ENCODE measurements around the gene LINGO3.

LINGO3 gene

DNA sequence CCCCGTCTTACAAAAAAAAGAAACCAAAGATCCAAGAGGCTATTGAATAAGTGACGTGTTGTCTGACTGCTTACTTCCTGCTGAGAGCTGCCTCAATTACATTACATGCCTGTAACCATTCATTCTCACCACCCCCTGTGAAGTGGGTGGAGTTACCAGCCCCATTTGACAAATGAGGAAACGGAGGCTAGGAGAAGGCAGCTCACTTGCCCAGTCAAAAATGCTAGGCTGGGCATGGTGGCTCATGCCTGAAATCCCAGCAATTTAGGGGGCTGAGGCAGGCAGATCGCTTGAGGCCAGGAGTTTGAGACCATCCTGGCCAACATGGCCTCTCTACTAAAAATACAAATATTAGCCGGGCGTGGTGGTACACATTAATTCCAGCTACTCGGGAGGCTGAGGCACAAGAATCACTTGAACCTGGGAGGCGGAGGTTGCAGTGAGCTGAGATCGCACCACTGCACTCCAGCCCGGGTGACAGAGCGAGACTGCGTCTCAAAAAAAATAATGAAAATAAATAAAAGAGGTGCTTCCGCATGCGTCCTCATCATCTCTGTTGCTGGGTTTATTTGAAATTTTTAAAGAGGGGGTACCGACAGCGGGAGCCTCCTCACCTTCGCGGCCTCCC is 19.9 kb upstream of the LINGO3 start:
- DNase-seq (ENCODE audit: low read depth): peak; percentile 25

DNA sequence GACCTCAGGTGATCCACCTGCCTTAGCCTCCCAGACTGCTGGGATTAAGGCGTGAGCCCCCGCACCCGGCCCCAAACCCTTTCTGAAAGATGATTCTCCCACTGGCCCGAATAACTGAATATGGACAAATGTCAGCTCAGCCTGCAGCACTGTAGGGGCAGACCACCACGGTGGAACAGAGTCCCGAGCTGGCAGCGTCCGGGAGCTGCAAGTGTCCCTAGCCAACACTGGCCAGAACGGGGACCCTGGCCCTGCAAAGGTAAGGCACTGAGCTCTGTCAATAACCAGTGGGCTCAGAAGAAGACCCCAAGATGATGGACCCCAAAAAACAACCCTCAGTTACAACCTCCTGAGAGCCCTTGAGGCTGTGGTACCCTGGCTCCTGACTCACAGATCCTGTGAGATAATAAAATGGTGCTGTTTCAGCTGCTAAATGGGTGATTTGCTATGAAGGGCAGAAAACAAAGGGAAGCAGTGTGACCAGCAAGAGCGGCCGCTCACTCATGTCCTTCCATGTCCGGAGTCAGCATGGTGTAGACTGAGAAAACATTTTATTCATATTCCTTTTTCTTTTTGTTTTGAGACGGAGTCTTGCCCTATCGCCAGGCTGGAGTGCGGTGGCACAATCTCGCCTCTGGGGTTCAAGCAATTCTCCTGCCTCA is 18.9 kb upstream of the LINGO3 start:
- no peak for DNase-seq (ENCODE audit: low read depth)

GRCh38 chr19:2325281-2326046 is 17.5 kb upstream of the LINGO3 start:
- no peak for DNase-seq (ENCODE audit: low read depth)

DNA sequence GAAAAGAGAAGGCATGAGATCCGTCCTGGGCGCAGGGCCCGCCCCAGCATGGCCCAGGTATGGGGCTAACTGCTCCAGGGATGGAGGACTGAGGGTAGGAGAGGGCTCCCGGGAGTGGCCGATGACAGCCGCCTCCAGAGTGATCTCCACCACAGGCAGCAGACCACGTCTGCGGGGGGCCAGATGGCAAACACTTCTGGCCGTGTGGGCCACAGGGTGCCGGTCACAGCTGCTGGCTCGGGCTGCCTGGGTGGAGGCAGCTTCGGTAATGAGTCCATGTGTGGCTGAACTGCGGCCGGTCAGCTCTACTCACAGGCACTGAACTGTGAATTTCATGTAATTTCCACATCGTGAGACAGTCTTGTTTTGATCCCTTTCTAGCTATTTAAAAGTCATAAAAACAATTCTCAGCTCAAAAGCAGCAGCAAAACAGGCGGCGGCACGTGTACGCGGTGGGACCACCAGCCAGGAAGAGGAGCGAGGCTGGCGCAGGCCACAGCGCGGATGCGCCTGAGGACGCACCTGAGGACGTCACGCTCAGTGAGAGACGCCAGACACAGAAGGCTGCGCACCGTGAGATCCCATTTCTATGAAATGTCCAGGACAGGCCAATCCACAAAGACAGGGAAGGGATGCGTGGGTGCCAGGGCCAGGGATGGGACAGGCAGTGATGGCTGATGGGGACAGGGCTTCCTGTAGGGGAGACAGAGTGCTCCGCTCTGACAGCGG is 16.4 kb upstream of the LINGO3 start:
- no peak for DNase-seq (ENCODE audit: low read depth)

DNA sequence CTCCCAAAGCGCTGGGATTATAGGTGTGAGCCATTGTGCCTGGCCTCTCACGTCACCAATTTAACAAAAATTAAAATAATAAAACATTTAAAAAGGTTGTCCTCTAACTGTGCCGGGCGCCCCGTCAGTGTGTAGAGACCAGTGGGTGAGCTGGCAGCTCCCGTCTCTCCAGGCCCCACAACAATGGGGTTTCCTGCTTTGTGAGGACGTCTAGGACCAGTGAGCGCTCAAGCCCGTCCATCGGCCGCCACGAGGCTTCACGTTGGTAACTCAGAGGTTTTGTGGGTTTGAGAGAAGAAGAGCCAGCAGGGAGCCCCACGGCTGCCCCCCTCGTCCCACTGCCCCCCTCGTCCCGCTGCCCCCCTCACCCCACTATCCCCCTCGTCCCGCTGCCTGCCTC is 15.8 kb upstream of the LINGO3 start:
- no peak for DNase-seq (ENCODE audit: low read depth)

GRCh38 chr19:2321565-2322283 is 13.8 kb upstream of the LINGO3 start:
- DNase-seq (ENCODE audit: low read depth): no peak

DNA sequence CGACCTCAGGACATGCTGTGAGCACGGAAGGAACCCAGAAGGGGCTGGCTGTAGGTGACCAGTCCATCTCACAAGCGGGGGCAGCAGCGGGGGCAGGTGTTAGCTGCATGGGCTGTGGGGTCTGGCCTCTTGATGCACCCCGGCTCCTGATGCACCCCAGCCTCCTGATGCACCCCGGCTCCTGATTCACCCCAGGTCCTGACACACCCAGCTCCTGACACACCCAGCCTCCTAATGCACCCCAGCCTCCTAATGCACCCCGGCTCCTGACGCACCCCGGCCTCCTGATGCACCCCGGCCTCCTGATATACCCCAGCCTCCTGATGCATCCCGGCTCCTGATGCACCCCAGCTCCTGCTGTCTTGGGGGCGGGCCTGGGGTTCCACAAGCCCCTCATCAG is 13.0 kb upstream of the LINGO3 start:
- no peak for DNase-seq (ENCODE audit: low read depth)

GRCh38 chr19:2320049-2320448 is 12.1 kb upstream of the LINGO3 start:
- no peak for DNase-seq (ENCODE audit: low read depth)

- DNase-seq (ENCODE audit: low read depth): no peak
Measured at GRCh38 chr19:2319551-2319950, 11.6 kb upstream of the LINGO3 start.

DNA sequence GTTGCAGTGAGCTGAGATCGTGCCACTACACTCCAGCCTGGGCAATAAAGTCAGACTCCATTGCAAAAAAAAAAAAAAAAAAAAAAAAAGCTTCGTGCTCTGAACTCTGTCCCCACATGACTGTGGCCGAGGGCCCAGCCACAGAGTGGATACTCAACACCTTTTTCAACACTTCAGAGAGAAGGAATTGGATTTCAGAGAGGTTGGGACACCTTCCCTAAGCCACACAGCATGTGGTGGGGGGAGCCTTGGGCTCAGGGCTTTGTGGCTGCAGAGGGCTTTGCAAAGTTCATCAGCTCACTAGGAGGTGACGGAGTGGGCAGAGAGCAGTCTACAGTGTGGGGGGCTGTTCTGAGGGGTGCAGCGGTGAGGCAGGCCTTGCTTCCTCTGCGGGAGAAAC is 11.0 kb upstream of the LINGO3 start:
- DNase-seq (ENCODE audit: low read depth): no peak

- DNase-seq (ENCODE audit: low read depth): no peak
Measured at GRCh38 chr19:2317756-2318155, 9.8 kb upstream of the LINGO3 start.

DNA sequence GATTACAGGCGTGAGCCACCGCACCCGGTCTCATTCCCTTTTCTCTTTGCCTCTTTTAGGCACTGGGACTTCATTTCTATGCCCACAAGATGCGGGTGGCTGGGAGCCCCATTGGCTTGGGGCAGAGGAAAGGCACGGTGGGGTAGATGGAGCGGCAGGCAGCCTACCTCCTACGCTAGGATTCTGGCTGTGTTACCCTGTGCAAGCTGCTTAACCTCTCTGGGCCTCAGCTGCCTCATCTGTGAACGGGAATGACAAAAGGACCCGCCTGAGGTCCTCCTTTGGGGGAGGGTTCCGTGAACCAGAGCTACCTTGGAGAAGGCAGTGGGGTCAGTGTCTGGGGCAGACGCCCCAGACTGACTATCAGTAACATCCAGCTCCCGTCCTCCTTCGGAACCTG is 9.3 kb upstream of the LINGO3 start:
- DNase-seq (ENCODE audit: low read depth): no peak

GRCh38 chr19:2315818-2316353 is 7.9 kb upstream of the LINGO3 start:
- no peak for DNase-seq (ENCODE audit: low read depth)

GRCh38 chr19:2315121-2315817 is 7.3 kb upstream of the LINGO3 start:
- DNase-seq (ENCODE audit: low read depth): no peak

- no peak for DNase-seq (ENCODE audit: low read depth)
Measured at GRCh38 chr19:2312820-2313501, 5.0 kb upstream of the LINGO3 start.

- no peak for DNase-seq (ENCODE audit: low read depth)
Measured at GRCh38 chr19:2311093-2311492, 3.1 kb upstream of the LINGO3 start.

- DNase-seq (ENCODE audit: low read depth): no peak
Measured at GRCh38 chr19:2309734-2310362, 1.9 kb upstream of the LINGO3 start.

GRCh38 chr19:2307518-2308012 is 389 bp downstream of the LINGO3 start:
- no peak for DNase-seq (ENCODE audit: low read depth)

DNA sequence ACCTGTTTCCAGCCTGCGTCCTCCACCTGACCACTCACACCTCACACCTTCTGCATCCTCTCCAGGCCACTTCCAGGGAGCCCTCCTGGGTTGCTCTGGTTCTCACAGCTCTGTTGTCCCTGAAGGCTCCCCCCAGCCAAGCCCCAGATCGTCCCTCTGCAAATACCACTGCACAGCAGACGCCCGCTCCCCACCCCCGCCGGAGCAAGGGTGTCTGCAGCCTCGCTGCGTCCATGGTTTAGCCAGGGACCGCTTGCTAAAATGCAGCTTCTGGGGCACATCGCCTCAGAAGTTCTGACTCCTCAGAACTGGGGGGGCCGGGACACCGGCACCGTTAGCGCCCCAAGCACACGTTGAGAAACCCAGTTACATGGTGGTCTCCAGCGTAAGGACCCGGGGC is 983 bp downstream of the LINGO3 start:
- DNase-seq (ENCODE audit: low read depth): no peak

GRCh38 chr19:2306281-2306806 is 1.6 kb downstream of the LINGO3 start:
- no peak for DNase-seq (ENCODE audit: low read depth)
